ENCODE measurements around the gene NRF1. TPM values are rescaled to one million over a fixed set of nuclear protein-coding genes. Genes with fewer than 3 reads are reported as not detected.
"Not testable (repeated sequence)": the region's sequence is repeated elsewhere in the genome, so short reads cannot be mapped to it uniquely, and the experiment has no call there.

NRF1 gene
- total RNA-seq, 4 donors from 2014 or later, result 12.3 to 26.2 (median 19.7) TPM

GRCh38 chr7:129789652-129790051 is 178.1 kb downstream of the NRF1 start:
- Histone ChIP-seq H3K27ac (no peak overlapping the region), H3K9me3 (no peaks in the 10 kb centered on the region), H3K27me3 (peaks cover 2 to 66% of the 10 kb centered on the region in 2 donors), H3K36me3 (no peaks in the 10 kb centered on the region), H3K4me3 (no peak overlapping the region), H3K4me1 (peaks cover 0 to 15% (median 11%) of the 10 kb centered on the region in 4 donors)
- TF ChIP-seq POLR2A (IDR thresholded peaks at IDR 0.05), result no peak
- TF ChIP-seq, protein P1, sequence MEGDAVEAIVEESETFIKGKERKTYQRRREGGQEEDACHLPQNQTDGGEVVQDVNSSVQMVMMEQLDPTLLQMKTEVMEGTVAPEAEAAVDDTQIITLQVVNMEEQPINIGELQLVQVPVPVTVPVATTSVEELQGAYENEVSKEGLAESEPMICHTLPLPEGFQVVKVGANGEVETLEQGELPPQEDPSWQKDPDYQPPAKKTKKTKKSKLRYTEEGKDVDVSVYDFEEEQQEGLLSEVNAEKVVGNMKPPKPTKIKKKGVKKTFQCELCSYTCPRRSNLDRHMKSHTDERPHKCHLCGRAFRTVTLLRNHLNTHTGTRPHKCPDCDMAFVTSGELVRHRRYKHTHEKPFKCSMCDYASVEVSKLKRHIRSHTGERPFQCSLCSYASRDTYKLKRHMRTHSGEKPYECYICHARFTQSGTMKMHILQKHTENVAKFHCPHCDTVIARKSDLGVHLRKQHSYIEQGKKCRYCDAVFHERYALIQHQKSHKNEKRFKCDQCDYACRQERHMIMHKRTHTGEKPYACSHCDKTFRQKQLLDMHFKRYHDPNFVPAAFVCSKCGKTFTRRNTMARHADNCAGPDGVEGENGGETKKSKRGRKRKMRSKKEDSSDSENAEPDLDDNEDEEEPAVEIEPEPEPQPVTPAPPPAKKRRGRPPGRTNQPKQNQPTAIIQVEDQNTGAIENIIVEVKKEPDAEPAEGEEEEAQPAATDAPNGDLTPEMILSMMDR (IDR thresholded peaks at IDR 0.05), result no peak
- no peak for TF ChIP-seq EP300 (IDR thresholded peaks at IDR 0.05)
- WGBS, 2 donors, result 28 to 44% methylated on average over 1 of the region's 1 CpG
- no peak for DNase-seq (ENCODE audit: low spot score in 2 of 2)

GRCh38 chr7:129790136-129790535 is 178.6 kb downstream of the NRF1 start:
- 72 to 76% methylated on average over 6 of the region's 6 CpGs for WGBS, 2 donors
- peaks cover 0 to 61% of the 10 kb centered on the region in 2 donors for H3K27me3 ChIP-seq

DNA sequence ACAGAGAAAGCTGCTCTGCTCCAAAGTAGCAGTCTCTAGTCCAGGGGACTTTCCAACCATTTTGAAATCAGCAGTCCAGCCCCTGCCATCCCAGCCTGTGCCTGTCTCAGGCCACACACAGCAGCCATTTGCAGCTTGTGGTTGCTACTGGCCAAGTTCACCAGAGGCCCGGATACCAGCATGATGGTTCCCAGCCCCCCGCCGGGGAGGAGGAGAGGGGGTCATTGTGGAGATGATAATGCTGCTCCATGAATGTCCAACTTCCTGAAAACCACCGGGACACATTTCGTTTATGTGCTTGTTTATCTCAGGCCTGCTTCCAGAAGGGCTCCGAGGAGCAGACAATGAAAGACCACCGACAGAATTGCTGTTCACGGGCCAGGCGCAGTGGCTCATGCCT is 181.2 kb downstream of the NRF1 start:
- Histone ChIP-seq H3K9me3 (no peaks in the 10 kb centered on the region), H3K36me3 (no peaks in the 10 kb centered on the region), H3K4me3 (no peak overlapping the region), H3K4me1 (no peaks in the 10 kb centered on the region), H3K27me3 (peaks cover 0 to 35% of the 10 kb centered on the region in 2 donors), H3K27ac (no peak overlapping the region)
- no peak for DNase-seq (ENCODE audit: low spot score in 2 of 2)
- WGBS, 2 donors, result 48 to 56% methylated on average over 9 of the region's 9 CpGs
- TF ChIP-seq EP300 (IDR thresholded peaks at IDR 0.05) (no peak), POLR2A (IDR thresholded peaks at IDR 0.05) (no peak)
- TF ChIP-seq, protein P1 (IDR thresholded peaks at IDR 0.05), result no peak

More at GRCh38 chr7:129790136-129790535, 178.6 kb downstream of the NRF1 start:
- Histone ChIP-seq H3K4me1 (peaks cover 0 to 10% (median 6%) of the 10 kb centered on the region in 4 donors), H3K27ac (no peak overlapping the region), H3K4me3 (no peak overlapping the region), H3K9me3 (no peaks in the 10 kb centered on the region), H3K36me3 (no peaks in the 10 kb centered on the region)
- DNase-seq (ENCODE audit: low spot score in 2 of 2), result no peak
- TF ChIP-seq POLR2A (IDR thresholded peaks at IDR 0.05) (no peak), EP300 (IDR thresholded peaks at IDR 0.05) (no peak)
- TF ChIP-seq, protein P1 (IDR thresholded peaks at IDR 0.05), result no peak

GRCh38 chr7:129793506-129794310 is 182.2 kb downstream of the NRF1 start:
- no peaks in the 10 kb centered on the region for H3K9me3 ChIP-seq
- TF ChIP-seq EP300 (IDR thresholded peaks at IDR 0.05) (no peak), POLR2A (IDR thresholded peaks at IDR 0.05) (no peak)
- TF ChIP-seq, protein P1 (IDR thresholded peaks at IDR 0.05), result no peak
- no peak overlapping the region for H3K27ac ChIP-seq
- H3K27me3 ChIP-seq, result peaks cover 0 to 27% of the 10 kb centered on the region in 2 donors
- DNase-seq (ENCODE audit: low spot score in 2 of 2), result no peak
- no peaks in the 10 kb centered on the region for H3K36me3 ChIP-seq
- H3K4me1 ChIP-seq, result no peaks in the 10 kb centered on the region
- no peak overlapping the region for H3K4me3 ChIP-seq
- WGBS, 2 donors, result 72% methylated on average over 8 to 9 of the region's 9 CpGs

DNA sequence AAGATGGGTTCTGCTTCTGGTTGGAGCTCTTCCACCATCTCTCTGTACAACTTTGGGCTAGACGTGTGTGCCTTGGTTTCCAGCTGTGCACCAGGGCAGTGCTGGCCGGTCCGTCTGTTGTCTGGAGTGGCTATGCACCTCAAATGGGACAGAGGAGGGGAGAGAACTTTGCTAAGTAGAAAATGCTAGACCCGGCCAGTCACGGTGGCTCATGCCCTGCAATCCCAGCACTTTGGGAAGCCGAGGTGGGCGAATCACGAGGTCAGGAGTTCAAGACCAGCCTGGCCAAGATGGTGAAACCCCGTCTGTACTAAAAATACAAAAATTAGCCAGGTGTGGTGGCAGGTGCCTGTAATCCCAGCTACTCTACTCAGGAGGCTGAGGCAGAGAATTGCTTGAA is 182.9 kb downstream of the NRF1 start:
- not testable (repeated sequence) for H3K4me1 ChIP-seq; H3K27ac ChIP-seq; DNase-seq (ENCODE audit: low spot score in 2 of 2); H3K36me3 ChIP-seq; H3K4me3 ChIP-seq; H3K9me3 ChIP-seq
- 87 to 88% methylated on average over 9 of the region's 9 CpGs for WGBS, 2 donors
- H3K27me3 ChIP-seq, result peaks cover 0 to 19% of the 10 kb centered on the region in 2 donors

Data from tibial nerve (tissue), 4 donors.